Amniotic epithelial cell (primary cell): ENCODE results near the gene C10orf95.

Source experiments
- DNase-seq: peaks from one replicate; pipeline ENCODE4 v3.0.0-alpha.2; 2010; ENCODE audit warnings: low read depth

Gene C10orf95

DNA sequence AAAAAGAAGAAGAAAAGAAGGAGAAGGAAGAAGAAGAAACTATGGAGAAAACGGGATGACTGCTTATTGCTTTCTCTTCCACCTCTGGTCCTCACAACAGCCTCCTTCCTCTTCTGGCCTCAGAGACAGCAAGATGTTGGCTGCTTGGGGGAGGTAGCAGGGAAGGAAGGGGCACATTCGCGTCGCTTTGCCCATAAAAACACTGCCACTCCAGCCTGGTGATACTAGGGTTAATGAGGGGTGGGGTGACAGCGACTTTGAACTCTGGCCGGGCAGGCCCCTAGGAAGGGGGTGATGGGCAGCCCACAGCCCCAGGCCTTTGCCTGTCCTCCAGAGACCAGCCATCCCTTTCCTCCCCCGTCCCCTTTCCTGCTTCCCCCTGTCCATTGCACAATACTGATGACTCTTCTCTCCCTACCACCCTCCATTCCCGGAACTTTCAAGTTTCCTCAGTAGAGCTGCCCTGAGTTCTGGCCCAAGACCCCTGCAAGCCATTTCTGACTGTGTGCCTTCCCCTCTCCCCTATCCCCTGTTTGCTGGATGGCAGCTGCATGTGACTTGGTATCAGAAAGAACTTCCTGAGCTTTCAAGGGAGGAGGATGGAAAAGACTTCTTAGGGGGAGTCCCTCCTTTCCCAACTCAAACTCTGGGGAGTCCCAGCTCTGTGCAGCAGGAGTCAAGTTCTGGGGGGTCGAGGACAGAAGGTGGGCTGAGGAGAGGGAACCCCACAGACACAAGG, 16.8 kb downstream of the C10orf95 start:
- DNase-seq = peak; percentile 83

DNA sequence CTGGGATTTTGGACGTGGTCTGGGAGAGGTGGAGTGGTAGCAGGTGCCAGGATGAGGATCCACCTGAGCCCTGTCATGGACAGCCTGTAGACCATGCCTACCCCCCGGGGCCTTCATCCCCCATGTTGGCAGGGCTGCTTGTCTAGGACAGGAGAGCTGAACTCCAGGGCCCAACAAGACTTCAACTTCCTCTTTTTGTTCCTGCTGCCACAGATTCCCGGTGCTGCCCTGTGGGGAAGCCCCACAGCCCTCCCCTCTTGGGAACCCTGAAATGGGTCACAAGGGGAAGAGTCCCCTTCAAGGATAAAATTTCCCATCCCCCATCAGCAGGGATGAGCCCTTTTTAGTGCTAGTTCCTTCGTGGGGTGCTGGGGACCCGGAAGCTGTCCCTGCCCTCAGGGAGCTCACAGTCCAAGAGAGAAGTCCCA, 17.7 kb downstream of the C10orf95 start:
- no peak for DNase-seq

DNA sequence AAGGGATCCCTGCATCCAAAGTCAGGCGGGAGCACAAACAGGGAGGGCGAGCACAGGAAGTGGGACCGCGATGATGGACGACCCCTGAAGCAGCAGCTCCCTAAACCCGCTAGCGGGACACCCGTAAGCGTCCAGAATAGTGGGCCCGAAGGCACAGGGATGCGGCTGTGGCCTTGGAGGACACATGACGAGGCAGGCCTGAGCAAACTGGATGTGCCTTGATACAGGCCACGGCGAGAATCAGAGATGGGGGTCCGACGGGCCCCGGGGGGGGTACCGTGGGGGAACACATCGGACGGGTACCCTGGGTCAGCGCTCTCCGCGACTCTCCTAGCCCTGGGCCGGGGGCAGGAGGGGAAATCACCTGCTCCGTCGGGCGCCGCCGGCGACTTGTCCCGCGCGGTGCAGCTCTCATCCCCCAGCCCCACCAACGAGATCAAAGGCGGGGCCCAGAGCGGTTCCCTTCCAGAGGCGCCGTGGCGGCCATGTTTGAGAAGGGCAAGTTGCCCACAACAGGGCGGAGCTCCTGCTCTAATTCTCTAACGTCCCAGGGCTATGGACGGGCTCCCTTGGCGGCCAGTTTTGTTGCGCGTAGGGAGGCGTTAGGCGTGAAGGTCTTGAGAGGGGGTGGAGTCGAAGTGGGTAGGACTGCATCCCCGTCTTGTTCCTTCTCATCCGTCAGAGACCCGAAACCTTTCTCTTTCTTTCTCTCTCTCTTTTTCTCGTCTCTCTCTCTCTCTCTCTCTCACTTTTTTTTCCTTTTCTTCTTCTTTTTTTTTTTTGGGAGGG, 19.0 kb downstream of the C10orf95 start, which contains the start of gene CUEDC2:
CUEDC2 (minus strand) TSS at position 413 of the 789 bp plus-strand sequence. CDS start 7,386 bp downstream, outside the sequence.
- DNase-seq = peak; percentile 95

DNA sequence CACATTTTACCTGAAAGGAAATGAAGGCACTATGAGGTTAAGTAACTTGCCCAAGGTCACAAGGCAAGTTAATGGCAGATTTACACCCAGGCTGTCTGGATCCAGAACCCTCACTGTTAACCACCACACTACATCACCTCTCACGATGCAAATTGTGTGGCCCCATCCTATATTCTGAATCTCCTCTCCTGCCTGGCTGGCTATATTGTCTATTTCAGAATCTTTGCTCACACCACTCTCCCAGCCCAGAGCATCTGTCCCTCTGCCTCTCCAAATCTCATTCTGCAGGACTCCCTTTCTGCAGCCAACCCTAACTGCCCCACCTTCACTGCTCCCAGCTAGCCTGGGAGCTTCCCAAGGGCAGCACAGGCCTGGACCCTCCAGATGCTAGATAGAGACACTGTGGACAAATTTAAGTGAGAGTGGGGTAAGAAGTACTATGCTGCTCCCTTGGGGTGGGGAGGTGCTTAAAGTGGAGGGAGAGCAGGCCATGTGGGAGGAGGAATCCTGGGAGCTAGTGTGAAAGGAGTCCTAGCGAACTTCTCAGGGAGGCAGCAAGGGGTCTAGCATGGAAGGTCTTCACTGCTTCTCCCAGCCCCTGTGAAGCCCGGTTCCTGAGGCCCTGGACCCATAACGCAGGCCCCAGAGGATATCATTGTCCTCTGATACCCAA, 19.8 kb downstream of the C10orf95 start:
- DNase-seq = peak; percentile 19

DNA sequence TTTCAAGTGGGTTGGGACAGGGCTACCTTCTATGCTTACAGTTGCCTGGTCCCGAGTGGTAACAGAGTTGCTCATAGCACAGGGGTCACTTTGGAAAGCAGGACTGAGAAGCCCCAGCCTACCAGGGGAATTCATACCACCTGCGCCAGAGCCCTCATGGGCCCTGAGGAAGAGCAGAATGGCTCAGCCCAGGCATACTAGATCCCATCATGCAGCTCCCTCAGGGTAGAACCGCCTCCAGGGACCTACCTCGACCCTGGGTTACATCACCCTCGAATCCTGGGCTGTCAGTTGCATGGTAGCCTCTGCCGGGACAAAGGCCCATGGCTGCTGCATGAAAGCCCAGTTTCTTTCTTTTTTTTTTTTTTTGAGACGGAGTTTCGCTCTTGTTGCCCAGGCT, 21.9 kb downstream of the C10orf95 start:
- DNase-seq = no peak

DNA sequence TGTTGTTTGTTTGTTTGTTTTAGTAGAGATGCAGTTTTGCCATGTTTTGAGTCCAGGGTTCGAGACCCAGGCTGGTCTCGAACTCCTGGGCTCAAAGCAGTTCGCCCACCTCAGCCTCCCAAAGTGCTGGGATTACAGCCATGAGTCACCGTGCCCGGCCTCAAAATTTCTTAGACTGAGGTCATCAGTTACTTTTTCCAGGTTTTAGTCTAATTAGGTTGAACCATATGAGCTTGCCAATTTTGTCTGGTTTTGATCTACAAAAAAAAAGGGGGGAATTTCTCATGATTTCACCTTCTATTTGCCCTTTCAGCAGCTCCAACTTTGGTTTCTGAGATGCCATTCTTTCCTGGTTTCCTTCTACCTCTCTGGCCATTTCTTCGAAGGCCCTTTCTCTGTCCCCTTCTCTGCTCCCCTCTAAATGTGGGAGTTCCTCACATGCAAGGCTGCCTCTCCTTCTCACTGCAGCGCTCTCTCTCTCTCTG, 24.5 kb downstream of the C10orf95 start:
- DNase-seq = no peak

DNA sequence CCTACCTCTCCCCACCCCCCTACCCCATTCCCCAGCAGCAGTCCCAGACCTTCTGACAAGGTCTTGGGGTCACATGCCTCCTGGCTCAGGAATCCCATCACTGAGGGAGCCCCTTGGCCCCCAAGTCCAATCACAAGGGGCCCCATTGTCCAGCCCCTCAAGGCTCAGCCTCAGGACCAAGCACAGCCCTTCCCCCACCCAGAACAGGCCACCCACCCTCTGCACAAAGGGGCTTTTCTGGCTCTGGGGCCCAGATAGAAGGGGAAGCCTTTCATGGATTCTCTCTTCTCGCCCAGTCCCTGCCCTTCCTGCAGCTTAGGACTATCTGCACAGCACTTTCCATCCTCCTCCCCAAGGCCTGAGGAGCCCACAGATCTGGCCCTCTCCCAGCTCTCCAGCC, 25.9 kb downstream of the C10orf95 start:
- DNase-seq = no peak

DNA sequence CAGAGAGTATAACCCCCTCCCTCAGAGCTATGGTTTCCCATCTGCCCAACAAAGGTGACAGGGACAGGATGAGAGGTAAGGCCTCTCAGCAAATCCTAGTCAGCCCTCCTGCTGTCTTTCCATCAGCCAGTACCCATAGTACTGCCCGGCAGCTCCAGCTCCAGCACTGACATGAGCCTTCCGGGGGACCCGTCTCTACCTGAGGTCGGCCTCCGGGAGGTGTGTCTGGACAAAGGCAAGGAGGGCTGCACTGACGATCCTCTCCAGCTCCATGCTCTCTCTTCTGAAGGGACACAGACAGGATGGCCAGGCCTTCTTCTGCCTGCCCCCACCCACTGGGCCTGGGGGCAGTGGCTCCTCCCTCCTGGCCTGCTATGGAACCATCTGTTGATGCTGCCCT, 26.4 kb downstream of the C10orf95 start:
- no peak for DNase-seq

DNA sequence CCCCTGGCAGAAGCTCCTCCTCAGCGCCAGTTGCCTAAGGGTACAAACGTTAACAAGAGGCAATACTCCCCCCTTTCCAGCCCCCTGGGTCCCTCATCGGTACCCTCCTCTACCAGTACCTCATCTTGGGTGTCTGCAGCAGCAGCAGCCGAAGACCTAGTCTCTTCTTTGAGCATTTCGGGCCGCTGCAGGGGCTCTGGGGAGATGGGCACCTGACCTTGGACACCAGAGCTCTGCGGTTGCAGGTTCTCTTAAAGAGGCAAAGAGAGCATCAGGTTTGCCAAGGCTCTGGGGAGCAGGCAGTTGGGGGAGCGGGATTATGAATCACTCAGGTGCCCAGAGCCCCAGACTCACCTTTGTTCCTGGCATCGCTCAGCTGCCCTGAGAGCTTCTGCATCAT, 27.2 kb downstream of the C10orf95 start:
- DNase-seq = no peak

DNA sequence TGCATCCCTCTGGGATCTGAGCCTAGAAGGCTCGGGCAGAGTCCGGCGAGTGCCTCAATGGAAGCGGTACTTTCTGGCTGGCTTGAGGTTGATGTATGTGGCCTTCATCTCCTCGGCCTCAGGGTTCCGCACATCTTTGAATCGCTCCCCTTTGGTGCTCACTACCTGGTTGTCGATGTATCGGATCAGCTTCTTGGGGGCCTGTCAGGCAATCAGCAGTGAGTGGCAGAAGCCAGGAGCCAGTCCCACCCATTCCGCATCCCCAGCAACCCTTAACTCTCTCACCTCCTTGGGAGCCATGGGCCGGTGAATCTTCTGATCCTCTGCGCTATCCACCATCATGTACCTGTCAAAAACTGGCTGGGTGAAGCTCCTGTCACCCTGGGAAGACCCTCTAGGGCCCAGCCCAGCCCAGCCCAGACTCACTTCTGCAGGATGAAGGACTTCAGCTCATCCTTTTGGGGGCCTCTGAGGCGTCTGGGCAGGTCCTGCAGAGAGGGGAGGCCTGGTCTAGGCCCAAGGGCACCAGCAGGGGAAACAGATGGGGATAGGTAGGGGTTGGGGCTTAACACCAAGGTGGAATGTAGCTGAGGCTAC, 27.9 kb downstream of the C10orf95 start:
- no peak for DNase-seq

DNA sequence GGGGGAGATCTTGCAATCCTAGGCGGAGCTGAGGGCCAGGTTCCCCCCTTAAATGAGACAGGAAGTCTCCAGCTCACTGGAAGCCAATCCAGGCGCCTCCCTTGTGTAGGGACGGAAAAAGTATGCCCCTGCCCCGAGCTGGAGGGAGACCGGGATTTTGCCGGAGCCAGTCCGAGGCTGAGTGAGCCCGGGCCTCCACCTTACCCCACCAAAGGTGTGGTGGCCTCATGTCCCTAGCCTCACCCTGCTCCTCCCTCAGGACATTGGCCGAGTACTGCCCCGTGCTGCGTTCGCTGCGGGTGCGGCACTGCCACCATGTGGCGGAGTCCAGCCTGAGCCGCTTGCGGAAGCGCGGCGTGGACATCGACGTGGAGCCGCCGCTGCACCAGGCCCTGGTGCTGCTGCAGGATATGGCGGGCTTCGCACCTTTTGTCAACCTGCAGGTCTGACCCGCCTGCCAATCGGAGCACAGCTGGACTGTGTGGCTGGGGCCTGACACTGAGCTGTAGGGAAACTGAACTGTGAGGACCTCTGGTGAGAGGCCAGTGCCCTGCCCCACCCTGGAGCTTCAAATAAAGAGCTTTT, 28.7 kb downstream of the C10orf95 start:
- peak; percentile 61 for DNase-seq

DNA sequence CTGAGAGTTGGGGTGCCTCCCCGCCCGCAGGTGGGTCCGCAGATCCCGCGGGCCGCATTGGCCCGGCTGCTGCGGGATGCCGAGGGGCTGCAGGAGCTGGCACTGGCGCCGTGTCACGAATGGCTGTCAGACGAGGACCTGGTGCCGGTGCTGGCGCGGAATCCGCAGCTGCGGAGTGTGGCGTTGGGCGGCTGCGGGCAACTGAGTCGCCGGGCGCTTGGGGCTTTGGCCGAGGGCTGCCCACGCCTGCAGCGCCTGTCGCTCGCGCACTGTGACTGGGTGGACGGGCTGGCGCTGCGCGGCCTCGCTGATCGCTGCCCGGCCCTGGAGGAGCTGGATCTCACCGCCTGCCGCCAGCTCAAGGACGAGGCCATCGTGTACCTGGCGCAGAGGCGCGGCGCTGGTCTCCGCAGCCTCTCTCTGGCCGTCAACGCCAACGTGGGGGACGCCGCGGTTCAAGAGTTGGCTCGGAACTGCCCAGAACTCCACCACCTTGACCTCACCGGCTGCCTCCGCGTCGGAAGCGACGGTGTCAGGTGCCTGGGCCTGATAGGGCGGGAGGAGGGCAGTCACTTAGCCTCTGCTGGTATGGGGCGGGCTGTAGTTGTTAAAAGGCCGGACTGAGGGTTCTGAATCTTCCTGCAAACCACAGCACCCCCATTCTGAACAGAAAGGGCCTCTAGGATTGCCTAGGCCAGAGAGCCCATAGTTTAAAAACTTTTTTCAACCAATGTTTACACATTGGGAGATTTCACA, 29.4 kb downstream of the C10orf95 start:
- DNase-seq = no peak

DNA sequence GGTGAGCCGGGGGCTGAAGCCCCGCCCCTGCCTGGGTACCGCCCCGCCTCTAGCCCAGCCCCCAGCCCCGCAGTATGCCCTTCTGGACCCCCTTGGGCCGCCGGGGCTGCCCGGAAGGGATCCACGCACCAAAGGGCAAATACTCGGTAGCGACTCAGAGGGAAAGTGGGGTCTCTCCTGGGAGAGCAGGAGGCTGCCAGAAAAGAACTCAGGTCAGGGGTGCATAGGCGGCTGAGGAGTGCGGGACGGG, 29.9 kb downstream of the C10orf95 start:
- DNase-seq = no peak

DNA sequence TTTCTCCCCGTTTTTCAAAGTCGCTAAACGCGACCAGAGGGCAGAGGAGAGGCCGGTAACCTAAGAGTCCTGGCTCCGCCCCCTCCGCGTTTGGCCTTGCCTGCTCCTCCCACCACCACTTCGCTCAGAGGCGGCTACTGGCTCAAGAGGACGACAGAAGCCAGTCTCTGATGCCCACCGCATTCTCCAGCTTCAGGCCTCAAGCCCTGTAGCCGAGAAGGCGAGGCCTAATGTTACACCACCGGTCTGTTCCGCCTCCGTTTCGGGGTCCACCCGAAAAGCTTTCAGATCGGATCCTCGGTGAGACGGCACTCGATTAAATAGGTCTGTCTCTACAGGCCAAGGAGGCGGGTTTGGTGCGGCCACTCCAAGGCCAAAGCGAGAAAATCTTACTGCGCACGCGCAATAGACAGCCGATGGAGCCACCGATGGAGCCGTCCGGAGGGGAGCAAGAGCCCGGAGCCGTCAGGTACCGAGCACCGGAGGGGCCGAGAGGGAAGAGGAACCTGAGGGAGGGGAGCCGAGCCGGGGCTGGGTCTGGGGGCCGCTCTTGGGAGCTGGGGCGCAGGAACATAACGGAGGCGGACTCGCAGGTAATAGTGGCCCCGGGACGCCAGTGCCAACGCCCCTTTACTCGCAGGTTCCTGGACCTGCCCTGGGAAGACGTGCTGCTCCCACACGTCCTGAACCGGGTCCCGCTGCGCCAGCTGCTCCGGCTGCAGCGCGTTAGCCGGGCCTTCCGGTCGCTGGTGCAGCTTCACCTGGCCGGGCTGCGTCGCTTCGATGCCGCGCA, 30.4 kb downstream of the C10orf95 start, which contains the start of gene FBXL15:
FBXL15 (plus strand) TSS at position 123 of the 793 bp plus-strand sequence; CDS start at position 417, 294 bp downstream.
- DNase-seq = peak; percentile 93

DNA sequence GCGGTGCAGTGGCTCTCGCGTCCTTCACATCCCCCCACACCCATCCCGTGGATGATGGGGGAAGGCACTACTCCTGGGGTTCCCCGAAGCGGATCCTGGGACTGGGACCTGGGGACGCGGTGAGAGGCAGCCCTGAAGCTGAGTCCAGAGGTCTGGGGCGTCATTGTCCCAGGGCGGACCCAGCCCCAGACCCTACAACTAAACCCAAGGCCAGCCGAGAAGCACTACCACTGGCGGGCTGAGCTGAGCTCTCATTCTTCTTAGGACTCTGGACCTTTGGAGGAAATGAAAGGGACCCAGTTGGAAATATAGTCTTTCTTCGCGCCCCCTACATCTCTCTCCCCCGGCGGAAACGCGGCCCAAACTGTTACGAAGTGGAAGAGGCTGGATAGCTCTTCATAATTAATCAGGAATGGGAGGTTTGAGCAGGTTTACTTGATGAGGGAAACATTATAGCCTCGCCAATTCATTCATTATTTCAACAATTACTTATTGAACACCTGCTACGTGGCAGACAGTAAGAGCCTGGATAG, 31.1 kb downstream of the C10orf95 start:
- no peak for DNase-seq

DNA sequence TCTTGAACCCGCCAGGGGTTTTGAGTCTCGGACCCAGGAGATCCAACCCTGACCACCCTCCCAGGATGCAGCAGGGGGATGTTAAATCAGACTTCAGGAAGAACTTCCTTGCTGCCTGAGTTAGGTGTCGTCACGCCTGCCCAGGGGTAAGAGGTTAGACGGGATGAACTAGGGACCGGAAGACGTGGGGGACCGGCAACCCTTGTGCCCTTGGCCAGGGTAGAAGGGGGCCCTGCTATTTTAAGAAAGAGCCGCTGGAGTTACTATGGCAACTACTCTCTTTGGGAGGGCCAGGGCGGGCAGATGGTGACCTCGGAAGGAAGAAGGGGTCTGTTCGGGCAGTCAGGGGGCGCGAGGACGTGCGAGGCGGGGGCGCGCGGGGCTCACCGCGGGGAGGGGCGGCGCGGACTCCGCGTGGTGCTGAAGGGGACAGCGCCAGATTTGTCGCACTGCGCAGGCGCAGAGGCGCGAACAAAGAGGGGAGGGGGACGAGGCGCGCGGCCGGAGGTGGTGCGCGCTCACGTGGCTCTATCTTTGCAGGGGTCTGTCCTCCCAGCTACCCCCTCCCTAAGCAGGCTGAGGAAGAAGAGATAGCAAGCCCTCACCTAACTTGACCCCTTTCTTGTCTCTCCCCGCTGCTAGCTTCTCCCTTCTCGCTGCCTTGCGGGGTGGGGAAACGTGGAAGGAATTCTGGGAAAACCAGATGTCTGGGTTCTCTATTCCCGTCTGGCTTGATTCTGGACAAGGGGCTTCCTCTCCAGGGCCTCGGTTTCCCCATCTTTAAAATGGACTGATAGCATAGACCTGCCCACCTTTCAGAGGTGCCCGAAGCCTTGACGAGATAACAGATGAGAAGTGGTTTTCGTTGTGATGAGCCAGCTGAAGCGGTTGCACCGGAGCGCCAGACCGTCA, 31.8 kb downstream of the C10orf95 start:
- DNase-seq = no peak

DNA sequence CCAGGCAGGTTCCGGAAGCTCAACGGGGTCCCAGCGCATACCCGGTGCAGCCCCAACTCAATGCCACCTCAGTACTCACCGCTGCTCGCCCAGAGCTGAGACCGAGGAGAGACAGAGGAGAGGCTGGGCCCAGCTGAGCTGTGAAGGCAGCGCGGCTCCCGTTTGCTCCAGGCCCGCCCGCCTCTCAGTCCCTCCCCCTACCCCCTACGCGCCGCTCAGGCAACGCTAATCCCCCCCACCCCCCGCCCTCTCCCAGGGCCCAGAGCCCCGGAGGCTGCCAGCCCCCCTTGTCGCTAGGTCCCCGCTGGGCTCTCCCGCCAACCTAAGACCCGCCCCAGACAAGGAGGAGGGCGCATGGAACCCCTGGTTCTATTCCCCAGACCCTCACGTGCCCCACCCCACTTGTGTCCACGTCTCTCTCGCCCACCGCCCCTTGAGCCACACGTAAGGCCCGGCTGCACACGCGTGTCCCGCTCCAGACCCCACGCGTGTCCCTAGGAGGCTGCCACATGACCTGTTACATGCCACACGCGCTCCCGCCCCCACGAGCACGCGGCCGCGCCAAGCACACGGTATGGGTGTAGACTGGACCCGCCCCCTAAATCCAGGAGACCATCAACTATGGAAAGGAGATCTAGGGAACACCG, 32.6 kb downstream of the C10orf95 start, which contains the start of gene PSD:
PSD (minus strand) TSS at position 164 of the 647 bp plus-strand sequence. CDS start 1,747 bp downstream, outside the sequence.
- no peak for DNase-seq

DNA sequence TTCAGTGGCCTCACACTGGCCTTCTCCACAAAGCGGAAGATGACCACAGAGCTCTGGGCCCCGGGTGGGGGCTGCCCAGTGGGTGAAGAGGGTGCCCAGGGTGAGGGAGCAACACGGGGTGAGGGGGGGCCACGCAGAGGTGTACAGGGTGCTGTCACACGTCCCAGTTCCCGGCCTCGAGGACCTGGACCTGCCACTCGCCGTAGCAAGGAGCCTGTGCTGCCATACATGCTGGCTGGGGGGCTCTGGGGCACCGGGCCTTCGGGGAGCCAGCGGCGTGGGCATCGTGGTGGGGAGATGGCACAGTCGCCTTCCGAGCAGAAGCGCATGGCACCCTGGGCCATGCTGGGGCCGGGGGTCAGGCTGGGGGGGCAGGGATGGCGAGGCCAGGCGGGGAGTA, 34.6 kb downstream of the C10orf95 start:
- no peak for DNase-seq
